Fibroblast of skin of left biceps (primary cell): ENCODE results near the gene PPP2R3B.
"Not testable (repeated sequence)": the region's sequence is repeated elsewhere in the genome, so short reads cannot be mapped to it uniquely, and the experiment has no call there.

Experiments
- DNase-seq, 2 experiments: peaks; one replicate each; pipeline ENCODE4 v3.0.0-alpha.2; 2013; ENCODE audit warnings: low read depth in 2 of 2

PPP2R3B gene

DNA sequence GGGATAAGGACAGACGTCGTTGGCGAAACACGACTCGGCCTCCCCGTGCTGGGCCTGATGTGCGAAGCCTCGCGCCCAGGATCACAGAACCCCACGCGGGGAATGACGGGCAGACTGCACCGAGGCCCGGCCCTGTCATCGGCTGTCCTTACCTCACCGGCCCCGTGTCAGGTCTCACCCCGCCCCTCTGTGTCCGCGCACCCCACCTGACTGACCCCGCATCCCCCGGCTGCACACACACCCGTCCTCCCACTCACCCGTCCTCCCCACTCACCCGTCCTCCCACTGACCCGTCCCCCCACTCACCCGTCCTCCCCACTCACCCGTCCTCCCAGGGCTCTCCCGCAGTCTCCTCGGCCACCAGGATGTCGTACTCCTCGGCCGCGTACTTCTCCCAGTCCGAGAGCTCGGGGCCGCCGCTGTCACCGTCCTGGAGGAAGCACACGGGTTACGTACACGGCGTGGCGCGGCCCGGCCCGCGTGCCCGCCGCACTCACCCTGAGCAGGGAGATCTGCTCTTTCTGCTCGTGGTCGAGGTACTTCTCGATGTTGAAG, 48.3 kb downstream of the PPP2R3B start:
- DNase-seq, result no peak

GRCh38 chrX:337331-337831, 49.3 kb downstream of the PPP2R3B start:
- DNase-seq, result no peak

GRCh38 chrX:336227-336626, 50.5 kb downstream of the PPP2R3B start:
- no peak for DNase-seq

GRCh38 chrX:335758-336155, 51.0 kb downstream of the PPP2R3B start:
- no peak for DNase-seq

- no peak for DNase-seq
Measured at GRCh38 chrX:334971-335757, 51.5 kb downstream of the PPP2R3B start.

GRCh38 chrX:334331-334891, 52.3 kb downstream of the PPP2R3B start:
- DNase-seq, result no peak

DNA sequence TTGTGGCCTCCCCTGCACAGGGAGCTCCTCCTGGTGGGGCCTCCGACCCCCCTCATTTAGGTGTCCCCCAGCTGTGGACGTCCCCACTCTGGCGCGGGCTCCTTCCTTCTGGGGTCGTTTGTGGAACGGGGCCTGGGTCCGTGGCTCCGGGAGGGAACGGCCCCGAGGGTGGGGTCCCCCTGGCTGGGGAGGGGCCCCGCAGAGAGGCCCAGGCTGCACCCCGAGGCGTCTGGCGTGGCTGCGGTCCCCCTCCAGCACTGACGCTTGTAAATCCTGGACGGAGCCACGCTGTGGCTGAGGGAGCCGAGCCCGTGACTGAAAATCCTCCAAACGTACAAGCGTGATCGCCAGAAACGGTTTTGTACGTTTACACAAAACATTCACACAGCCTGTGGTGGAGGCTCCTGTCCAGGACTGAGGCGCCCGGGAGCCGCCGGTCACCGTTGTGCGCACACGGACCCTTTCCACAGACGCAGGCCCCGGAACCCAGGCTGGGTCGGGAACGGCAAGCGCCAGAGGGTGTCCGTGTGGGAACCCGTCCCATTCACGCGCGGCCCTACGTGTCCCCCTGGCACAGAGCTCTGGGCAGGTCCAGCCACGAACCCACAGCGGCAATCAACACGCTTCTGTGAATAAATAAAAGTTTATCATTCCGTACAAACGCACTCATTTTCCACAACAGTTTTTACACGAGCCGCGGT, 52.9 kb downstream of the PPP2R3B start:
- no peak for DNase-seq

DNA sequence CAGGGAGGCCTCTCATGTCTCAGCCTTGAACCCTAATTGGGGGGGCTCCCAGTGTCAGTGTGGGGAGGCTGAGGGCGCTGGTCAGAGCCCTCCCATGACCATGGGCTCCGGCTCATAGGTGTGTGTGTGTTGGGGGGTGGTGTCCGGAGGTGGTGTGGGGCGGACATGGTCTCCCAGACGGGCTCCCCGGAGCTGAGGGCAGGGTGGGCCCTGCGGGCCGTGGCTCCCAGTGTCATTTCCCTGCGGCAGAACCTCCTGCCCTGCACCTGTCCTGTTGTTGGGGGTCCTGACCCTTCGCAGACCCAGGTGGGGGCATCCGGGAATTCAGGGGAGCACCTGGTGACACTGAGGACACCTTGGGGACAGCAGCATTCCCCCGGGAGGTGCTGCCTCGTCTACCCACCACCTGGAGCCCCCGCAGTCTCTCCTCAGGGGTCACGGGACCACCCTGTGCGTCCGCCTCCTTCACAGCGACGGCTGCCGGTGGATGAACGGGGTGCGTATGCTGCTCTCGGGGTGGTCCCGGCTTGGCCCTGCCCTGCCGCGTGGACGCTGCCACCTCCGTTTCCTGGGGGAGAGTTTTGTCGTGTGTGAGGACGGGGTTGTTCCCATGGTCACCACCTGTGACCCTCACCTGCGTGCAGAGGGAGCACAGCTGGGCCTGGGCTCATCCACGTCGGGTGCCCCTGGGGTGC, 53.6 kb downstream of the PPP2R3B start:
- DNase-seq, result no peak

DNA sequence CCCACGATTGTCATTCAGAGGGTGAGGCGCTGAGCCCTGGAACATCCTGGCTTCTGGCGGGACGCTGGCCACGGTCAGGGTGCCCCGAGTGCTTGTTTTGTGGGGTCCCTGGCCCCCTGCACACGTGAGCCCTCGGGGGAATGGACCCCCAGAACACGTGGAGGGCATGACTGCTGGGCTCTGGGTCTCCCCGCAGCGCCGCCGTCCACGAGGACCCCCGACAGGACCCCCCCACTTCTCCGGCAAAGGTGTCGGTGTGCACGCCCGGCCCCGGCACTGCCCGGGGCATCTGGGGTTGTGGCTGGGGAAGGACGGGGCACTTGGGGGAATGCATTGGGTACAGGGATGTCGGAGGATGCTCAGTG, 54.2 kb downstream of the PPP2R3B start:
- DNase-seq, result no peak

- DNase-seq, result no peak
Measured at GRCh38 chrX:331825-332495, 54.7 kb downstream of the PPP2R3B start.

DNA sequence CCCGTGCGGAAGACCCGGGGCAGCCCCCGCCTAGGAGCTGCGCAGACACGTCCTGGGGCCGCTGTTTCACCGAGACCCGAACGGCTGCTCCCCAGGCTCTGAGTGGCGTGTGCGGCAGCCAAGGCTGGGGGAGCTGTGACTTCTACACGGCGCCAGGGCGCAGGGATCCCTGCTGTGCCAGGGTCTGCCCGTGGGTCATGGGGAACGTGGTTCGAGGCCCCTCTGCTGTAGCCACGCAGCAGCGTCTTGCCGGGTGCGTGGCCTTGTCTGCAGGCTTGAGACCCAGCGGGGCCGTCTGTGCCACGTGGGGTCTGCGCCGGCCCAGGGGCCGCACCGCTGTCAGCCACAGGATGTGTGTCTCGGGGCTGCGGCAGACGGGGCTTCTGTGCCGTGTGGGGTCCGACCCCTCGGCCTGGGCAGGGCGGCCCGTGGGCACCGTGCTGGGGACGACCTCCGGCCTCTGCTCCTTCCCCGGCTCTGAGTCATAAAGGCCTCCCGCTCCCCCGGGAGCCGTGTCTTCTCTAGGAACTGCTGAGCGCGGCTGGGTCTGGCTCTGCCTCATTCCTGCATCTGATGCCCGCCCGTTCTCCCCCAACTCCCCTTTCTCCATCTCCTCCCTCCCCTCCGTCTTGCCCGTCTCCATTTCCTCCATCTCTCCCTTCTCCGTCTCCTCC, 55.4 kb downstream of the PPP2R3B start:
- no peak for DNase-seq

- DNase-seq, result no peak
Measured at GRCh38 chrX:330726-331150, 56.0 kb downstream of the PPP2R3B start.

- DNase-seq, result not testable (repeated sequence)
Measured at GRCh38 chrX:330141-330725, 56.5 kb downstream of the PPP2R3B start.

GRCh38 chrX:329291-329910, 57.3 kb downstream of the PPP2R3B start:
- DNase-seq, result no peak

- no peak for DNase-seq
Measured at GRCh38 chrX:327660-328126, 59.0 kb downstream of the PPP2R3B start.

DNA sequence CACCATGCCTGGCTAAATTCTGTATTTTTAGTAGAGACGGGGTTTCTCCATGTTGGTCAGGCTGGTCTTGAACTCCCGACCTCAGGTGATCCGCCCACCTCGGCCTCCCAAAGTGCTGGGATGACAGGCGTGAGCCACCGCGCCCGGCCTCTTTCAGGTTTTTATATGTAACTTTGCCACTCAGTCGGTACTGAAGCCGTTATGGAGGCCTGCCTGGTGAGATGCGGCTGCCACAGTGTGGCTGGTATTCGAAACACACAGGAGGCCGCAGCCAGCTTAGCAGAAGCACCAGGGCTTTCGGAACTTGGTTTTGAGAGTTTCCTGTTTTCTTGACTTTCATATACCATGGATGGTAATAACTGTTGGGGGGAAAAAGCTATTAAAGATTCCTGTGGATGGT, 62.0 kb downstream of the PPP2R3B start:
- DNase-seq, result not testable (repeated sequence)

- DNase-seq, result no peak
Measured at GRCh38 chrX:323721-324628, 62.7 kb downstream of the PPP2R3B start.

DNA sequence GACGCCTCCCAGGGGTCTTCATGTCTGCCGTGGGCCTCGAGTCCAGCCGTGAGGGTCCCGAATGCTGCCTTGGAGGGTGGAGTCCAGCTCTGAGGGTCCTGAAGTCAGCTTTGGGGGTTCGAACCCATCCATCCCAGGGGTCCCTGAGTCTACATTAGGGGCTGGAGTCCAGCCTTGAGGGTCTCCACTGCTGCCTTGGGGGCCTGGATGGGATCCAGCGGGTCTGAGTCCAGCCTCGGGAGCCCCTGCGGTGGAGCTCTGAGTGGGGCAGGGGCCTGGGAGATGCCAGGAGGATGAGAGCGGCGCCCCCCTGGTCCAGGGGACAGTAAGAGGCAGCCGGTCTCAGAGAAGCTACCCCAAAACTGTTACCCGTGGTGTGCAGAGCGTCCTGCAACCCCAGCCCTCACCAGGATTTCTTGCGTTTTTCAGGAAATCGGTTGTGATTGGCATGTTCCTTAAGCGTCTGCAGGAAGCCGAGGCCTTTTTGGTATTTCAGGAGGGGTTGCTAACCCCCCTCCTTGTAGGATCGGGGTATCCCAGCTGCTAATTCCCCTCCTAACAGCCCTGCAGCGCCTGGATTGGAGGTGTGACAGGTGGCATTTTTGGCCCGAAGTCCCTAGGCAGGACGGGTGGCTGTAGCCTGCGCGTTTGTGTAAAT, 66.5 kb downstream of the PPP2R3B start:
- no peak for DNase-seq
